Mucosa of descending colon (tissue), 3 donors: Measurements from ENCODE around the gene MYOG. TPM values are rescaled to one million over a fixed set of nuclear protein-coding genes. Genes with fewer than 3 reads are reported as not detected.

Experiments
- ATAC-seq: fragments of 200-7000 bp; cut with Tn5 transposase; one replicate; pipeline ENCODE4 v1.9.1; 2020; ENCODE audit warnings: mild to moderate bottlenecking, moderate library complexity
- DNase-seq, 3 donors: peaks; one replicate each; pipeline ENCODE4 v3.0.0-alpha.2; 2020
- H3K36me3 ChIP-seq: fragments of 200-600 bp; one replicate; pipeline ENCODE4 v1.8.0; 2021; ENCODE audit warnings: low read depth, mild to moderate bottlenecking
- H3K4me1 ChIP-seq: fragments of 200-600 bp; one replicate; pipeline ENCODE4 v1.8.0; 2021; ENCODE audit warnings: low read depth, mild to moderate bottlenecking
- H3K4me3 ChIP-seq: fragments of 200-600 bp; one replicate; pipeline ENCODE4 v1.8.0; 2021; ENCODE audit warnings: mild to moderate bottlenecking
- H3K9me3 ChIP-seq: fragments of 200-600 bp; one replicate; pipeline ENCODE4 v1.8.0; 2021; ENCODE audit warnings: mild to moderate bottlenecking
- CTCF ChIP-seq: fragments of 200-600 bp; IDR thresholded peaks from one replicate; pipeline ENCODE4 v1.8.0; 2022; ENCODE audit warnings: antibody characterized with exemption, mild to moderate bottlenecking
- intact Hi-C, 2 donors: fragments of 100-400 bp; cut with DNase I in 1 of 2; cut with micrococcal nuclease in 1 of 2; formaldehyde crosslinking; loops; one replicate each; pipeline versions ENCODE4 v1.11.0 to v1.11.1; 2022; cut with DNase I, micrococcal nuclease
- total RNA-seq, 3 donors: library from RNA; stranded (reverse); fragmentation: NEBNext Ultra II Directional in 2 of 3; extraction: Animal tissue kit (Norgen Biotek cat#: 25700) in 2 of 3; gene quantifications; one replicate each; pipeline versions ENCODE4 v1.2.1 to v1.2.4, GENCODE V29; 2021 to 2023
- donor health status: DM: no; HTN: no; CAD: no; lungs with moderate emphysema.
- donor health status: DM: no; HTN: no; CAD: no.
- donor health status: DM: no; HTN: yes; CAD: no.

MYOG gene
- total RNA-seq, 3 donors from 2014 or later = not detected

GRCh38 chr1:203078478-203078877 lies 7.3 kb downstream of the MYOG start:
- H3K9me3 ChIP-seq = no peaks in the 10 kb centered on the region
- ATAC-seq (no peak), DNase-seq (no peak)
- H3K4me3 ChIP-seq = no peak overlapping the region
- H3K36me3 ChIP-seq = no peaks in the 10 kb centered on the region
- intact Hi-C loops = no loop called here
- no peaks in the 10 kb centered on the region for H3K4me1 ChIP-seq
- no peak for TF ChIP-seq CTCF

GRCh38 chr1:203077956-203078355 lies 7.9 kb downstream of the MYOG start:
- no peaks in the 10 kb centered on the region for H3K9me3 ChIP-seq
- no peaks in the 10 kb centered on the region for H3K4me1 ChIP-seq
- ATAC-seq (no peak), DNase-seq (no peak)
- H3K4me3 ChIP-seq = no peak overlapping the region
- TF ChIP-seq CTCF = no peak
- no peaks in the 10 kb centered on the region for H3K36me3 ChIP-seq
- intact Hi-C loops = no loop called here

GRCh38 chr1:203077367-203077766 lies 8.4 kb downstream of the MYOG start:
- H3K9me3 ChIP-seq = no peaks in the 10 kb centered on the region
- no peaks in the 10 kb centered on the region for H3K4me1 ChIP-seq
- DNase-seq (no peak), ATAC-seq (no peak)
- TF ChIP-seq CTCF = no peak
- intact Hi-C loops = no loop called here
- H3K36me3 ChIP-seq = no peaks in the 10 kb centered on the region
- no peak overlapping the region for H3K4me3 ChIP-seq

DNA sequence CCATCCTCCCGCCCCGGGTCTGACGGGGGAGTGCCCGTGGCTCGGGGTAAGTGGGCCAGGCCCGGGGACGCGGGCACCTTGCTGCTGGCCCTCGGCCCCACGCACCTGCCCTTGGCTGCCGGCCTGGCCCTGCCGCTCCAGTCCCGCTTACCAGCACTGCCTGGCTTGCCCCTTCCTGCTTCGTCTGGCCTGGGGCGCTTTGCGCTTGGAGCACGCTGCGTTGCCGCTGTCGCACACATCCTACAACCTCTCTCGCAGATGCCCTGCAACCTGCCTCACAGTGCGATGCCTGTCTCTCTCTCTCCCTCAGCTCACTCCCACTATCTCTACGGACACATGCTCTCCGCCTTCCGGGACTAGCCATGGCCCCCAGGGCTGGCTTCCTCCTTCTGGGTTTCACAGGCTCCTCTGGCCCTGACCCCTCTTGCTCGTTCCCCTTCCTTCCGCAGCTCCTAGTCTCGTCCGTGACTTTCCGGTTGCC lies 9.7 kb downstream of the MYOG start:
- no peaks in the 10 kb centered on the region for H3K36me3 ChIP-seq
- DNase-seq = no peak
- peak; percentile 25 for ATAC-seq
- no peak for TF ChIP-seq CTCF
- H3K9me3 ChIP-seq = no peaks in the 10 kb centered on the region
- intact Hi-C loops = no loop called here
- H3K4me3 ChIP-seq = no peak overlapping the region
- no peaks in the 10 kb centered on the region for H3K4me1 ChIP-seq

DNA sequence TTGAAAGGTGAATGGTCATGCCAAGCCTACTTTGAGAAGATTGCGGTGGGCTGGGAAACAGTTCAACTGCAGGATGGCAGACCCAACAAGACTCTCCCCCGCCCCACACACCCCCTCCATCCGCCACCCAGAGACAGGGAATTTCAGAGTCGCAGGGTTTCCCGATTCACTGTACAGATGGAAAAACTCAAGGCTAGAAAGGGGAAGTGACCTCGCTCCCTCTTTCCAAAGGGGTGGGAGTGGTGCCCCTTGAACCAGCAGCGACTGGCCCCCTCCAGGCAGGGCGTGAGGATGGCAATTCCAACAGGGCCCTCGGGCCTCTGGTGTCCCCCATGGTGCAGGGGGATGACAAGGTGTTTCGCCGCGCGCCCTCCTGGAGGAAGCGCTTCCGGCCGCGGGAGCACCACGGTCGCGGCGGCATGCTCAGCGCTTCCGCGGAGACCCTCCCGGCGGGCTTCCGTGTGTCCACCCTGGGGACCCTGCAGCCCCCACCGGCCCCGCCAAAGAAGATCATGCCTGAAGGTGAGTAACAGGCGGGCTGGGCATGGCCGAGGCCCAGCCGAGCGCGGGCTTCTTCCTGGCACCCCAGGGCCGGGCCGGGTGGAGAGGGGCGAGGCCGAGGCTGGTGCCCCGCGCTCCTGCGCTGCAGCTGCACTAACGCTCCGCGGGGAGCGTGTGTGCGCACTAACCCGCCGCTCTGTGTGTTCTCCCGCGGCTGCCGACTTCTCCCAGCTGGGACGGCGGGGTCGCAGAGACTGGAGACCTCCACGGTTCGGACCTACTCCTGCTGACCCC lies 10.4 kb downstream of the MYOG start:
- Histone ChIP-seq H3K36me3 (no peaks in the 10 kb centered on the region), H3K9me3 (no peaks in the 10 kb centered on the region), H3K4me3 (no peak overlapping the region), H3K4me1 (no peaks in the 10 kb centered on the region)
- no peak for DNase-seq
- intact Hi-C loops = no loop called here
- peak; percentile 32 for ATAC-seq
- TF ChIP-seq CTCF = no peak
